Hepatocyte (in vitro differentiated cells): ENCODE data around the gene TIAM1.

Source experiments
- EZH2 ChIP-seq: fragments of 200-600 bp; sonication (generic); IDR thresholded peaks from 2 replicates; pipeline ENCODE4 v1.6.1; 2016; ENCODE audit warnings: antibody characterized with exemption, mild to moderate bottlenecking, borderline replicate concordance
- EZH2phosphoT487 ChIP-seq: fragments of 200-600 bp; sonication (generic); IDR thresholded peaks from one replicate; pipeline ENCODE4 v1.6.1; 2018; ENCODE audit warnings: antibody characterized with exemption, mild to moderate bottlenecking, low read depth, moderate library complexity; ENCODE audit not compliant: unreplicated experiment, severe bottlenecking
- TF ChIP-seq, protein P1 (sequence below): fragments of 200-600 bp; sonication (generic); IDR thresholded peaks from 2 replicates; pipeline ENCODE4 v1.5.1; 2016; ENCODE audit warnings: antibody characterized with exemption, mild to moderate bottlenecking; ENCODE audit not compliant: poor library complexity

- TF ChIP-seq, protein P1, sequence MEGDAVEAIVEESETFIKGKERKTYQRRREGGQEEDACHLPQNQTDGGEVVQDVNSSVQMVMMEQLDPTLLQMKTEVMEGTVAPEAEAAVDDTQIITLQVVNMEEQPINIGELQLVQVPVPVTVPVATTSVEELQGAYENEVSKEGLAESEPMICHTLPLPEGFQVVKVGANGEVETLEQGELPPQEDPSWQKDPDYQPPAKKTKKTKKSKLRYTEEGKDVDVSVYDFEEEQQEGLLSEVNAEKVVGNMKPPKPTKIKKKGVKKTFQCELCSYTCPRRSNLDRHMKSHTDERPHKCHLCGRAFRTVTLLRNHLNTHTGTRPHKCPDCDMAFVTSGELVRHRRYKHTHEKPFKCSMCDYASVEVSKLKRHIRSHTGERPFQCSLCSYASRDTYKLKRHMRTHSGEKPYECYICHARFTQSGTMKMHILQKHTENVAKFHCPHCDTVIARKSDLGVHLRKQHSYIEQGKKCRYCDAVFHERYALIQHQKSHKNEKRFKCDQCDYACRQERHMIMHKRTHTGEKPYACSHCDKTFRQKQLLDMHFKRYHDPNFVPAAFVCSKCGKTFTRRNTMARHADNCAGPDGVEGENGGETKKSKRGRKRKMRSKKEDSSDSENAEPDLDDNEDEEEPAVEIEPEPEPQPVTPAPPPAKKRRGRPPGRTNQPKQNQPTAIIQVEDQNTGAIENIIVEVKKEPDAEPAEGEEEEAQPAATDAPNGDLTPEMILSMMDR = no peak
- no peak for TF ChIP-seq EZH2
- no peak for TF ChIP-seq EZH2phosphoT487
Measured at GRCh38 chr21:31310750-31311149, 33.3 kb downstream of the TIAM1 start.
